NCI-H524 (cell line): Measurements from ENCODE around the gene PNKP.
A peak's percentile ranks its signal among the peaks of the same experiment; 100 is the strongest.
"Not testable (repeated sequence)": the region's sequence is repeated elsewhere in the genome, so short reads cannot be mapped to it uniquely, and the experiment has no call there.

Experiments
- DNase-seq, 2 experiments: peaks; one replicate each; lab custom pipeline; 2025; lab: John Stamatoyannopoulos, UW

PNKP gene

DNA sequence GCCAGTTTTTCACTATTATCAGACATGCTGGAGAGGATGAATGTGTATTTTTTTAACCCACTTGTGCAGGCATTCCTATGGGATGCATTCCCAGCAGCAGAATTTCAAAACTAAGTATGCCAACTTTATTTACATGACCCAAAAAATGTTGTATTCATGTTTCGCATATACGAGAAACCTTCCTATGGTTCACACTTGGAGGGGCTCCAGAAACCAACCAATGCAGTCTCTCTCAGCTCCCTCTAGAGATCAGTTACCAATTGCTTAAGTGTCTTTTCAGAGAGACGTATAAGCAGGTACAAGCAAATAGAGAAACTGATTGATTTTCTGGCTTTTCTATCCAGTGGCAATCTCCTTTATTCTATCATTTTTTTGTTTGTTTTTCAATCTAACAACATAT, 22.0 kb downstream of the PNKP start:
- no peak for DNase-seq

DNA sequence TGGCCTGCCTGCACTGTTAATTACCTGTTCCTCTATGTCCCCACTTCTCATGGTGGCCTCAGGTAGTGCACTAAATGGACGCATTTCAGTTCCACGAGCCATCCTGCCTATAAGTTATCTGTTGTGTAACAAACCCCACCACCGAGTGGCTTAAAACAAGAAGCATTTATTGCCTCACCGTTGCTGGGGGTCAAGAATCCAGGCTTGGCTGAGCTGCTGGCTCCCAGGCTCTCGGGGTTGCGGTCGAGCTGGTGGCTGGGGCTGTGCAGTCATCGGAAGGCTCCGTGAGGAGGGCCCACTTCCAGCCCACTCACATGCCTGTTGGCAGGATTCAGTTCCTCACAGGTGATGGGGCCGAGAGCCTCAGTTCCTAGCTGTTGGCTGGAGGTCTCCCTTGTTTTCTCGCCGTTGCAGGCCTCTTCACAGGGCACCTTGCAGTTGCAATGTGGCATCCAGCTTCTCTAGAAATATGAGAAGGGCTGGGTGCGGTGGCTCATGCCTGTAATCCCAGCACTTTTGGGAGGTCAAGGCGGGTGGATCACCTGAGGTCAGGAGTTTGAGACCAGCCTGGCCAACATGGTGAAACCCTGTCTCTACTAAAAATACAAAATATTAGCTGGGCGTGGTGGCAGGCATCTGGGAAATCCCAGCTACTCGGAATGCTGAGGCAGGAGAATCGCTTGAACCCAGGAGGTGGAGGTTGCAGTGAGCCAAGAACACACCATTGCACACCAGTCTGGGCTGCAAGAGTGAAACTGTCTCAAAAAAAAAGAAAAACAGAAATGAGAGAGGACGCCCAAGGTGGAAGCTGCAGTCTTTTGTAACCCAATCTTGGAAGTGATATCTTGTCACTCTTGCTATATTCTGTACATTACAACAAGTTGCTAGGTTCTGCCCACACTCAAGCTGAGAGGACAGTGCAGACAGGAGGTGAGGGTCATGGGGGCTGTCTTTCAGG, 23.0 kb downstream of the PNKP start:
- no peak for DNase-seq

DNA sequence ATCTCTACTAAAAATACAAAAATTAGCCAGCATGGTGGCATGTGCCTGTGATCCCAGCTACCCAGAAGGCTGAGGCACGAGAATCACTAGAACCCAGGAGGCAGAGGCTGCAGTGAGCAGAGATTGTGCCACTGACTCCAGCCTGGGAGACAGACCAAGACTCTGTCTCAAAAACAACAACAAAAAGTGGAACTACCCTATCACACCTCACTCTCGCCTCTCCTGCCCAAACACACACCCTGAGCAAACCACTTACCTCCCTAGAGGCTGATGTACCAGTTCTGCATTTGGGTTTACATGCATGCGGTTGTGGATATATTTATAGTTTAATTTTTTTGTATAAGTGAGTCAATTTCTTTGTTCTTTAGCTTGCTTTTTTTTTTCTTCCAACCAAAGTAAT, 24.1 kb downstream of the PNKP start:
- DNase-seq = no peak

DNA sequence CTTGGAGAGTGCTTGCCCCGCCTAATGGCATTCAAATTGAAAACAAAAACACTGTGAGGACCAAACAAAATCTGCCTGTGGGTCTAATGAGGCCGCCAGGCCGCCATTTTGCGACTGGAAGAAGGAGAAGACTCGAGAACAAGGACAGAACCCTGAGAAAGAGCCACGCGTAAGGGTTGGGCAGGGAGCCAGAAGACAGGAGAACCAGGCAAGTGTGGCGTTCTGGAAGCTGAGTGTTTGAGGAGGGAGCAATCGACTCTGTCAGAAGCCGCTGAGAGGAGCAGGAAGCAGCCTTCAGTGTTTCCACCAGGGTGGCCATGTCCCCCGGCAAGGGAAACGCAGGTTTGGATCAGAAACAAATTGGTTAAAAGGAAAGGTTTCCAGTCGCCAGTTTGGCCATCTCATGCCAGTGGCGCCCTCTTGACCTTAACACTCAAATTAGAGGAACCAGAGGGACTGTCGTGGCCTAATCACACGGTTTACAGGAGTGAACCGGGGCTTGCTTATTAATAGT, 26.6 kb downstream of the PNKP start:
- no peak for DNase-seq

DNA sequence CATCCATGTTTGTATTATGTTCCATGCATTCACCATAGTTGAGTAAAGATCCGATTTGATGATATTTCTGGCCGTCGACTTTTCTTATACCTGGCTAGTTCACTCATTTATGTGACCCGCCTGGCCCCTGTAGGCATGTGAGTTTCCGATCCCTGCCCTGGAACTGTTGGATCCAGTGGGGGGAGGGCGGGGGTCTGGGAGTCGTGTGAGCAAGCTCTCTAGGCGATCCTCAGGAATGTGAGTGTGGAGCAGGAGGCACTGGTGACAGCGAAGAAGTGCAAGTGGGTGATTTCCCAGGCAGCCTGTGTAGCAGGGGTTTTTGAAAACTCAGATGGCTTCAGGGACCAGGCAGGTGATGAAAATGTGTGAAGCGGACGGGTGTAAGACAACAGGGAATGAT, 27.1 kb downstream of the PNKP start:
- DNase-seq = no peak

DNA sequence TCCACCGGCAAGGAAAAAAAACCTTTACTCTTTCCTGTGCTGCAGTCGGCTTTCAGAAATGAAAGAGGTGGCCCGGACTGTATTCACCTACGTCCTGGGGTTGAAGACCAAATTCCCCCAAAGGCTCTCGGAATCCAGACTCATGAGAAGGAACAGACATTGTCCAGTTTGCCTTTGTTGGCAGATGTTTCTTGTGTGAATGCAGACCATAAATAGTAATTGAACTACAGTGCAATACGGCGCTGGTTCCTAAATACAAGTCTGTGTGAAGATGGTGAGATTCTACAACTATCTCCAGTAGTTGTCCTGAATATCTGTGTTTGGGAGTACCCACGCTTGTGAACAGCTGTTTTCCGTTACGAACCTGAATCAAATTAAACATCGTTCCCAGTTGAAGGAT, 27.7 kb downstream of the PNKP start:
- no peak for DNase-seq

DNA sequence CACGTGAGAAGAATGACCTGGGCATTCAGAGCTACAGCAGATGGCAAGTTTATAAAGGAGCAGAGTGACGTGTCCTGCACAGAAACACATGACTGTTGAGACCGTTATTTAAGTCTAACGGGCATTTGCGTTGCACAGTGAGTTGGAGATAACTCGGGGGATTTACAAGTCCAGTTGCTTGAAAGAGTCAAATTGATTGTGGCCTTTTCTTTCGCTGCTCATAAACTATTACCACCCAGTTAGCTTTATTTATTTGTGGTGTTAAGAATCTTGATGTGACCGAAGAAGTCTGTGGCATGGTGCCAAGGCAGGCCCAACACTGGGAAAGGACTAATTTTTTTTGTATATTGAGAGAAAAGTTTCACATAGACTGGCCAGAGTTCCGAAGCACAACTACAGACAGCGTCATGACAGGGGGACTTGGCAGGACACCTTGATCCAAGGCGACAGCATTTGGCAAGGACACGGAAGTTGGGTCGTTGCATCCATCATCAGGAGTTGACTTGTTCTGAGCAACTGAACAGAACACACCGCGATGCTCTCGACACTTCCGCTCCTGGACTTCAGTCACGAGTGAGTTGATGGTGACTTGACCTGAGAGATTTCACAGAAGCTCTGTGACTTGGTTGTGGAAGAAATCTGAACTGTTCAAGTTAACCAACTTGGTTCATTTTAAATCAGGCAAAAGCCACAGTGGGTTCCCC, 28.3 kb downstream of the PNKP start:
- no peak for DNase-seq

DNA sequence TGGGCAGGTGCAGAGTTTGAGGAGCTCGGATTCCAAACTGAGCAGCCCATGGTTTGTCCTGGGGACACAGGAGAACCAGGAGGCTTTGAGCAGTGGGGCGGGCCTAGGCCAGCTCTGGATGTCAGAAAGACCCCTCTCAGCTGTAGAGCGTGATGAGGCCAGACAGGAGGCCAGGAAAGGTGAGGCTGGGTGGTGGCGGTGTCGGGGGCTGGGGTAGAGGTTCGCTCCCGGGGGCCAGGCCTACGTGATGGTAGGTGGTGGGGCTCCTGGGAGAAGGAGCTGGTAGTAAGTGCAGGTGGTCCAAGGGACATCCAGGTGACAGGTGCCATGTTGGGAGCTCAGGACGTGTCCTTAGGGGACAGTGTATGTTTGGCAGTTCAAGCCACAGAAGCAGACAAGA, 30.0 kb downstream of the PNKP start:
- no peak for DNase-seq

DNA sequence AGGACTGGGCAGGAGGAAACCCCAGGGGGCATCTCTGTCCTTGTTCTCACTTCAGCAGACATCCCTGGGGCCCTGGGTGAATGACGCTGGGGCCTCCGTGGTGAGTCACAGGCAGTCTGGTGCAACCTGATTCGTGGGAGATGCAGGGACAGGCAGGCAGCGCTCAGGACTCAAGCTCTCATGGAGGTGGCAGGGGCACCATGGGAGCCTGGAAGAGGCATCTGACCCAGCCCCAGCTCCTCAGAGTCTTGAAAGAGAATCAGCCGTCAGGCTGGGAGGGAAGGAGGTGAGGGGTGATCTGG, 30.4 kb downstream of the PNKP start:
- no peak for DNase-seq

DNA sequence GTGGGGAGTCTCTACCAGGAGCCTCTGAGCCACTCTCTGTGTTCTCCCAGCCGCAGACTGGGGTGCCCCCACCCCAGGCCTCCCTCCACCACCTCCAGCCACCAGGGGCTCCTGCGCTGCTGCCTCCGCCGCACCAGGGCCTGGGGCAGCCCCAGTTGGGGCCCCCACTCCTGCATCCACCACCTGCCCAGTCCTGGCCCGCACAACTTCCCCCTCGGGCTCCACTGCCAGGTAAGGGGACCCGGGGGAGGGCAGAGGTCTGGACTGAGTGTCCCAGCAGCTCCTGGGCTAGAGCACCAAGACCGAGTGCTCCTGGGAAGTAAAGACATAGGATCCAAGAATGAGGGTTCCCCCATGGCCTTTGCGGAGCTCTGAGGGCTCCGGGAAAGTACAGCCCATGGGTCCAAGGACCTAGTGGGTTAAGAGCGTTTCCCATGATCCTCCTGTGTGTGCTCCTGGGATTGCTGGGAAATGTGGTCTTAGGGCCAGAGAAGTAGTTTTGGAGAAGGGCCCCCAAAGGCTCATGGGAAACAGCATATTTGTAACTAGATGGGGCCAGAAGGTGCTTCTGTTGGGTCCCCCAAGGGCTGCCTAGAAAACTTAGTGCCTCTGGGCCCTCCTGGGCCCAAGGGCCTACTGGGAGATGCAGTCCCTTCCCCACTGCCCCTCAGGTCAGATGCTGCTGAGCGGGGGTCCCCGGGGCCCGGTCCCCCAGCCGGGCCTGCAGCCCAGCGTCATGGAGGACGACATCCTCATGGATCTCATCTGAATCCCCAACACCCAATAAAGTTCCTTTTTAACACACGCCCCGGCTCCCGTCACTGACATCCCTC, 31.0 kb downstream of the PNKP start:
- no peak for DNase-seq

DNA sequence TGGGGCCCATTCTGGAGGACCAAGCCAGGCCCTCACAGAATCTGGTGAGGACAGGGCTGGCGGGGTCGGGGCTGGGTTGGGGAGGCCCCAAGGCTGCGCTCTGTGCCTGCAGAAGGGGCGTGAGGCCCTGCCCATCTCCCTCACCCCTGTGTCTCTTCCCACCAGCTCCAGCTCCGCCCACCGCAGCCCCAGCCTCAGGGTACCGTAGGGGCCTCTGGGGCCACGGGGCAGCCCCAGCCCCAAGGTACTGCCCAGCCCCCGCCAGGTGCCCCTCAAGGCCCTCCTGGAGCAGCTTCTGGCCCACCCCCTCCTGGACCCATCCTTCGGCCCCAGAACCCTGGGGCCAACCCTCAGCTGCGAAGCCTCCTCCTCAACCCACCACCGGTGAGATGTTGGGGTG, 31.8 kb downstream of the PNKP start:
- DNase-seq = no peak

DNA sequence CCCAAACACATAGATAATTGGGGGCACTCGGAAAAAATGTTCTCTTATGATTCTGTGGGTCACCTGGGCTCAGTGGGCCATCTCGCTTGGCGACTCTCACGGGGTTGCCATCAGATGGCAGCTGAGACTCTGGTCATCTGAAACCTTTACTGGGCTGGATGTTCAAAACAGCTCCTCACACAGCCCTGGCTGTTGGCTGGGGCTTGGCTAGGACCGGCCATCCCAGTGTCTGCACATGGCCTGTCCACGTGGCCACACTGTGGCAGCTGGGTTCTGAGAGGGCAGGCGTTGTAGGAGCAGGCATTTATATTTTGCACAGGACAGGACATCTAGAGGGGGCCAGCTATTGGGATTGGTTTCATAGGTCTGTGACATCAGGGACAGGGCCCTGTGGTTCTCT, 33.8 kb downstream of the PNKP start:
- DNase-seq = no peak

DNA sequence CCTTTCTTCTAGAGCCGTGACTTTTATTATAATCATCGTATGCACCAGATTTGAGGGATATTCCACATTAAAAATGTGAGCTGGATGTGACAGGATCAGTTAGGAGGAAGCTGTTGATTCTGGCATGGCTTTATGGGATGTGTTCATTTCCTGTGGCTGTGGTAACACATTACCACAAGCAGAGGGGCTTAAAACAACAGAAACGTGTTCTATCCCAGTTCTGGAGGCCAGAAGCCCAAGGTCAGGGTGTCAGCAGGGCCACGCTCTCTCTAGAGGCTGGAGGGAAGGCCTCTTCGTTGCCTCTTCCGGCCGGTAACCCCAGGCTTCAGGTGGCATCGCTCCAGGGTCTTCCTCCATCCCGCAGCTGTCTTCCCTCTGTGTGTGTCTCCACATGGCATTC, 34.8 kb downstream of the PNKP start:
- no peak for DNase-seq

DNA sequence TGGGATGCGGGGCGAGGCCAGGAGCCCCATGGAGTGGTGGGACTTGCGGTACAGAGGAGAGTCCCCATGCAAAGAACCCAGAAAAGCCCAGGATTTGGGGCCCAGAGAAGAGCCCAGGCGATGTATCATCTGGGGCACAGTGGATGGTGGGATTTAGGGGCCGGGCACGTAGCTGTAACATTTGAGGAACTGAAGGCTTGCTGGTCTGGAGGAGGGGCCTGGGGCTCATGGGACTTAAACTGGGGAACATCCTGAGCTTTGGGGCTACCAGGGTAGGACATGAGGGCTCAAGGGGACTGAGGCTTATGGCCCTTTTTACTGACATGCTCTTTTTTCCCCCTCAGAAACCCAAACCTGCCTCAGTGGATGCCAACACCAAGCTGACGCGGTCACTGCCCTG, 35.8 kb downstream of the PNKP start:
- no peak for DNase-seq

DNA sequence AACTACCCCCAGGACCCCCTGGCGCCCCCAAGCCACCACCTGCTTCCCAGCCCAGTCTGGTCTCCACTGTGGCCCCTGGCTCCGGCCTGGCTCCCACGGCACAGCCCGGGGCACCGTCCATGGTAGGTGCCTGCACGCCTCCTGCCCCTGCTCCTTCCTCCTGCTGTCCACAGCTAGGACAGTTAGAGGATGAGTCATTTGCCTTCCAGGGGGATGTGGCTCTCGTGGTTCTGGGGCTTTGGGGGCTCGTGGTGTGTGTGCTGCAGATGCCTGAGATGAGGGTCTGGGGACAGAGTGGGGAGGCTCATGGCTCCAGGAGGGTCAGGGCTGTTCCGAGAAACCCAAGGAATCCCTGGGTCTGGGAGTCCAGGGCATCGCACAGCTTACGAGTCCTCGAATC, 36.6 kb downstream of the PNKP start:
- no peak for DNase-seq

DNA sequence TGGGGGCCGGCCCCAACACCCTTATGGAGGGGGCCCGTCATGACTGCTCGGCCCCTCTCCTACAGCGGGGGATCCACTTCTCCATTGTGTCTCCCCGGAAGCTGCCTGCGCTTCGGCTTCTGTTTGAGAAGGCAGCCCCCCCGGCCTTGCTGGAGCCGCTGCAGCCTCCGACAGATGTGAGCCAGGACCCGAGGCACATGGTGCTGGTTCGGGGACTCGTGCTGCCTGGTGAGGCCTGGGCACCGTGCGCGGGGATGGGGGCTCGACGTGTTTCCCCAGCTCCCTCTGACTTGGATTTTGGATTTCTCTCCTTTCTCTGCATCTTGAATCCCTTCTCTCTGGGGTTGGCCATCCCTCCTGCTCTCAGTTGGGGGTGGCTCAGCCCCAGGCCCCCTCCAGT, 37.7 kb downstream of the PNKP start:
- DNase-seq = no peak

DNA sequence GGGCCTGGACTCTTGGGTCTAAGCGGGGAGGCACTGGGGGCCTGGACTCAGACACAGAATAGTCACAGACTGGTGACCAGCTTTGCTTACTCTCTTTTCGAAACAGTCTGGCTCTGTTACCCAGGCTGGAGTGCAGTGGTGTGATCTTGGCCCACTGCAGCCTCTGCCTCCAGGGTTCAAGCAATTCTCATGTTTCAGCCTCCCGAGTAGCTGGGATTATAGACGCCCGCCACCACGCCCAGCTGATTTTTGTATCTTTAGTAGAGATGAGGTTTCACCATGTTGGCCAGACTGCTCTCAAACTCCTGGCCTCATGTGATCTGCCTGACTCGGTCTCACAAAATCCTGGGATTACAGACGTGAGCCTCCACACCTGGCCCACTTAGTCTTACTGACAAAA, 38.2 kb downstream of the PNKP start:
- DNase-seq = no peak

DNA sequence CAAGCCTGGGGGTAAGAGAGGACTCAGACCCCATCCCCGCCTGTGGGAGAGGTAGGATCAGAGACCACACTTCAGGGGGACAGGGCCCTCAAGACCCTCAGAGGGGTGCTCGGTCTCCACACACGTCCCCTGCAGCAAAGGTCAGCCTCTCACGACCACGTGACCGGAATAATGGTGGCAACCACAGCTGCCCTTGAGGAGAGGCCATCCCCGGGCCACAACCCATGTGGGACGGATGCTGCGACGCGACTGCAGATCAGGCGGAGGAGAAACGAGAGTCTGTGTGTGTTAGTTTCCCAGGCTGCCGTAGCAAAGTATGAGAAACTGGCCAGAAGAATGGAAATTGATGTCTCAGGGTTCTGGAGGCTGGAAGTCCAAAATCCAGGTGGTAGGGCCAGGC, 40.3 kb downstream of the PNKP start:
- no peak for DNase-seq

DNA sequence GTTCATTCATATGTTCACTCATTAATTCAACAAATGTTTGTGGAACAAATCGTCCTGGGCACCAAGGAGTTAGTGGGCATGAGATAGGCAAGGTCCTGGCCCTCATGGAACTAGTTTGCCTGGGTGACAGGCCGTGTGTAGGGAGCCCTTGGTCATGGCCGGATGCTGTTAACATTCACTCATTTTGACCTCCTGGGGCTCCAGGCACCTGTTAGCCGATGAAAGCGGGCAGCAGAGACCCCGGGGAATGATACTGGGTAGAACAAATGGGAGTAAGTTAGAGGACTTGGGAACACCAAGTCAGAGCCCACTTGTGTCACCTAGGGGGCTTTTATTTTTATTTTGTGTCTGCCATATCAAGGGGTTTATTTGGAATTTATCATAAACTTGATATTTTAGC, 42.7 kb downstream of the PNKP start:
- DNase-seq = no peak

DNA sequence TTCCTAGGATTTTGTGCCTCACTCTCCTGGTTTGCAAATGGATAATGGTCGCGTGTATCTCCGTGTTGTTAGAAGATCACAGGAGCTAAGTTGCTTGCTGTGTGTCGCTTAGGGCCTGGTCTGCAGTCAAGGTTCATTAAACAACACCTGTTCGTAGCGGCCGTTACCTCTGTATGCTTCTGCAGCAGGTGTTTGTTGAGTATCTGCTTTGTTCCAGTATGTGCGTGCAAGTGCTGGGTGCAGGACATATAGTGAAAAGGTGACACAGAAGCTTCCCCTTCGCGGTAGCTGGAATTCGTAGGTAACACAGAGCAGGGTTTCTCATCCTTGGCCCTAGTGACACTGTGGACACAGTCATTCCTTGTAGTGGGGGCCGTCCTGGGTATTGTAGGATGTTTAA, 43.9 kb downstream of the PNKP start:
- DNase-seq = no peak

DNA sequence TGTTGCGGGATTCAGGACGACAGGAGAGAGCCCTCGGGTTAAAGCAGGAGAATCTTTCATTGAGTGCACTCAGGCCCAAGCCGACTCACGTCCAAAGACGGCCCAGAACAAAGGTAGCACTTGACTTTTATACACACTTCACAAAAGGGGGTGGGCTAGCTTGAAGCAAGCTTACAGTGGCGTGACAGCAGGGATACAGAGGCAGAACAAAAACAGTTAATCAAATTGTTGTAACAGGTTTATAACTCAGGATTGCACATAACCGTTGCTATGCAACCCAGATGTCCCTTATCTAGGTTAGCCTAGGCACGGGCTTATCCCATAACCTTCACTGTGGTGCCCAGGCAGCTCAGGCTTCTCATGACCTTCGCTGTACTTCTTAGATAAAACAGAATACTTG, 47.3 kb downstream of the PNKP start:
- DNase-seq = peak in 1 of 2 experiments; percentile 17

DNA sequence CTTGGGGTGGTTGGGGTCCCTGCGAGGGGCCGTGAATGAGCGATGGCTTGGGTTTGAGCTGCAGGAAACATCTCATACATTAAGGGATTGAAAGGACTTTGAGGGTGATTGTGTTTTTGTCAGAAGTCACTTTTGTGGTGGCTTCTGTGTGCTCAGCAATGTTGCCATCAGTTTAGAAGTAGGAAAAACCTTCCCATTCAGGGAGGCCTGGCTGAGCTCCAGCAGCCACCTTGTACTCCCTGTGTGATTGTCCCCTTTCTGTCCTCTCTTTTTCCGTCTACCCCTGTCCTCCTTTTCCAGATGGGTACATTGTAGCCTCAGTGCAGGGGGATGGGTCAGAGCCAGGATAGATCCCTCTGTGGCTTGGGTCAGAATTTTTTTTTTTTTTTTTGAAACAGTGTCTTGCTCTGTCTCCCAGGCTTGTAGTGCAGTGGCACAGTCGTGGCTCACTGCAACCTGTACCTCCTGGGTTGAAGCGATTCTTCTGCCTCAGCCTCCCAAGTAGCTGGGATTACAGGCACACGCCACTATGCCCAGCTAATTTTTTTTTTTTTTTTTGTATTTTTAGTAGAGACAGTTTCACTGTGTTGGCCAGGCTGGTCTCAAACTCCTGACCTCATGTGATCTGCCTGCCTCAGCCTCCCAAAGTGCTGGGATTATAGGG, 47.8 kb downstream of the PNKP start:
- not testable (repeated sequence) for DNase-seq
